GM10266 (cell line): ENCODE data around the gene SH2D7.

ENCODE experiments used
- DNase-seq: peaks from one replicate; pipeline ENCODE4 v3.0.0; 2012; ENCODE audit errors: extremely low spot score
- TF ChIP-seq, protein P1 (sequence below): IDR thresholded peaks from 2 replicates; pipeline ENCODE4 v1.5.1; 2012; ENCODE audit warnings: mild to moderate bottlenecking, low read depth; ENCODE audit not compliant: control insufficient read depth, insufficient read depth; ENCODE audit errors: missing control alignments

Gene SH2D7

DNA sequence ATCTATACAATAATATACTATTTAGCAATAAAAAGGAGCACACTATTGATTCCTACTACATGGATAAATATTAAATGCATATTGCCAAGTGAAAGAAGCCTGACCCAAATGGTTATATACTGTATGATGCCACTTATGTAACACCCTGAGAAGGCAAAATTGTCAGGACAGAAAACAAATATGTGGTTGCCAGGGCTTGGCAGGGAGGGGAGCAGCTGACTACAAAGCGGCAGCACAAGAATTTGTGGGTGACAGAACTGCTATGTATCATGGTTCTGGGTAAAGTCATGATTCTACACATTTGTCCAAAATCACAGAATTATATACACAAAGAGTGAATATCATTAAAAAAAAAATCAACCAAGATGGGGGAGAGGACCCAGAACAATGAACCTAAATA is 37.4 kb upstream of the SH2D7 start:
- TF ChIP-seq, protein P1, sequence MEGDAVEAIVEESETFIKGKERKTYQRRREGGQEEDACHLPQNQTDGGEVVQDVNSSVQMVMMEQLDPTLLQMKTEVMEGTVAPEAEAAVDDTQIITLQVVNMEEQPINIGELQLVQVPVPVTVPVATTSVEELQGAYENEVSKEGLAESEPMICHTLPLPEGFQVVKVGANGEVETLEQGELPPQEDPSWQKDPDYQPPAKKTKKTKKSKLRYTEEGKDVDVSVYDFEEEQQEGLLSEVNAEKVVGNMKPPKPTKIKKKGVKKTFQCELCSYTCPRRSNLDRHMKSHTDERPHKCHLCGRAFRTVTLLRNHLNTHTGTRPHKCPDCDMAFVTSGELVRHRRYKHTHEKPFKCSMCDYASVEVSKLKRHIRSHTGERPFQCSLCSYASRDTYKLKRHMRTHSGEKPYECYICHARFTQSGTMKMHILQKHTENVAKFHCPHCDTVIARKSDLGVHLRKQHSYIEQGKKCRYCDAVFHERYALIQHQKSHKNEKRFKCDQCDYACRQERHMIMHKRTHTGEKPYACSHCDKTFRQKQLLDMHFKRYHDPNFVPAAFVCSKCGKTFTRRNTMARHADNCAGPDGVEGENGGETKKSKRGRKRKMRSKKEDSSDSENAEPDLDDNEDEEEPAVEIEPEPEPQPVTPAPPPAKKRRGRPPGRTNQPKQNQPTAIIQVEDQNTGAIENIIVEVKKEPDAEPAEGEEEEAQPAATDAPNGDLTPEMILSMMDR, result no peak
- DNase-seq, result no peak

DNA sequence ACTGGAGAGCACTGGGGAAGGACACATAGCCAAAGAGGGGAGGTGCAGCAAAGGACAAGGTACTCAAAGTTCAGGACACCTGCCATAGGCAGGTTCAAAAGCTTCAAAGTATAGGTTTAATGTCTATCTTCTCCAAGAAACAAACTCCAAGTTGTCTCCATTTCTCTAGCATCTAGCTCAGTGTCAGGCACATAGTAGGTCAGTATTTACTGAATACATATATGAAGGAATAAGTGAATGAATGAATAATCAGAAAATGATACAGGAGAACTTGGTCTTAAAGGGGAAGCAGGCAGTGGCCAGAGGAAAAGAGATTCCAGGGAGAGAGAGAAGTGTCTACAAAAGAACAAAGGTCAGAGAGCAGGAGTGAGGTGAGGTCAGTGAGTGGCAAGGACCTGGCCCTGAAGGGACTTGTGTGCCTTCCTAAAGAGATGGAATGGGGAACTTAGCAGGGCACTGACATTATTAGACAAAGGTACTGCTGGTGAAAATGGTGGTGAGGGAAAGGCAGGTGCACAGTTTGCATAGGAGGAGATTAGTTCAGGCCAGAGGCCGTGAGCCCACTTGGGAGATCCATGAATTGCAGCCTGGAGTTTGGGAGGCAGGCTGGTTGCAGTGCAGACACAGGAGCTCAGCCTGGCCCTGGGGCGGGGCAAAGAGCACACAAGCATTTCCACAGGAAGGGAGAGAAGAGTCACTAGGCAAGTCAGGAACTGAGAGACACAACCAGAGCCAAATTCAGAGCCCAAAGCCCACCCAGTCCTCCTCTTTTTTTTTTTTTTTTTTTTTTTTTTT is 36.2 kb upstream of the SH2D7 start:
- DNase-seq, result no peak
- TF ChIP-seq, protein P1, result no peak

DNA sequence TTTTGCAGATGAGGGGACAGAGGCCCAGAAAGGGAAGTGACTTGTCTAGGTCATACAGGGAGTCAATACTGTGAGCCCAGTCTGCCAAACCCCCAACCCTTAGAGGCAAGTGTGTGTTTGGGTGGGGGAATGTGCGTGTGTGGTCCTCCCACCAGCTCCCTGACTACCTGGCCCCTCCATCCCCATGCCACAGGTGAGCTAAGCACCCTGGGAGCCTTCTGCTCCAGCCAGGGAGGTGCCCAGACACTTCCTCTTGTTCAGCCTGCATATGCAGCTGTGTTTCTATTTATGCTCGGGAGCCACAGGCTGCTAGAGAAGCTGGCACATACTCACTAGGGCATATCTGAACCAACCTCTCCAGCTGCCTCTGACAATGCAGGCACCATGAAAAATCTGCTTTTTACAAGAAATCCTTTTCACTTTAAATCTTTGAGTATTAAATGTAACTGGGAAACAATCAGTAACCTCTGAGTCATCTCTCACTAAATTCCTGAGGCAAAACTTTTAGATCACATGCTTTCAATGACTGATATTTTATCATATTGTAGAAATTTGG is 35.6 kb upstream of the SH2D7 start:
- DNase-seq, result no peak
- TF ChIP-seq, protein P1, result no peak

DNA sequence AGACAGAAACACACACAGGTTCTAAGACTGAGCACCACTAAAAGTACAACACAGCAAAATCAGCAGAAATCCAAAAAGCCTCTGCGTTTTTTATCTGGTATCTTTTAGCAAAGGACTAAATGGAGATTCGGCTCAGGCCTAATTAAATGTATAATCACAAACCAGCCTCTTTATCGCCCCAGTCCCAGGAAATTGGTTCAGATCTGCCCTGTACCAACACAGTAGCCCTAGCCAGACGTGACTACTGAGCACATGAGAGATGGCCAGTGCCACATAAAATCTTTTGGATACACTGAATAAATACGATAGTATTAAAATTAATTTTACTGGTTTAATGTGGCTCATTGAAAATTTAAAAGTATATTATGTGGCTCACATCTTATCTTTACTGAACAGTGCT is 34.6 kb upstream of the SH2D7 start:
- TF ChIP-seq, protein P1, result no peak
- DNase-seq, result no peak

DNA sequence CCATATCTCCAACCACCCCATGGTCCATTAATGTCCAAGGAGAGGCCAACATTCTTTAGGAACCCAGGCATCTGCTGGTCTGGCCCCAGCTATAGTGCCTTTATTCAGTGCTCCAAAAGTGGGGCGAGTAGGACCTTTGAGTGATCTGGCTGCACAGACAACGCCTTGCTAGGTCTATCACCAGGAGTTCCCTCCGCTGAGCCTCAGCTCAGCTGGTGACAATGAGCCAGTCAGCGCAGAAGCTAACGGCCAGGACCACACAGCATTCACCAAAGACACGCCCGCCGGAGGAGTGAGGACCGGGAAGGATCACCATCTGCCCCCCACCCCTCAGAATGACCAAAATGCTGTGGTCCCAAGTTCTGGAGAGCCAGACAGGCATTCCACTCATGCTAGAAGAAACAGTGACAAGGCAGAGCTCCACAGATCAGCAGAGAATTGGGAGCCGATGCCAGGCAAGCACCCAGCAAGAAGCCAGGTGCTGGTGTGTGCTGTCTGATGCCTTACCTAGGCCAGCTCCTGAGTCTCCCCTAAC is 33.9 kb upstream of the SH2D7 start:
- DNase-seq, result no peak
- TF ChIP-seq, protein P1, result no peak

DNA sequence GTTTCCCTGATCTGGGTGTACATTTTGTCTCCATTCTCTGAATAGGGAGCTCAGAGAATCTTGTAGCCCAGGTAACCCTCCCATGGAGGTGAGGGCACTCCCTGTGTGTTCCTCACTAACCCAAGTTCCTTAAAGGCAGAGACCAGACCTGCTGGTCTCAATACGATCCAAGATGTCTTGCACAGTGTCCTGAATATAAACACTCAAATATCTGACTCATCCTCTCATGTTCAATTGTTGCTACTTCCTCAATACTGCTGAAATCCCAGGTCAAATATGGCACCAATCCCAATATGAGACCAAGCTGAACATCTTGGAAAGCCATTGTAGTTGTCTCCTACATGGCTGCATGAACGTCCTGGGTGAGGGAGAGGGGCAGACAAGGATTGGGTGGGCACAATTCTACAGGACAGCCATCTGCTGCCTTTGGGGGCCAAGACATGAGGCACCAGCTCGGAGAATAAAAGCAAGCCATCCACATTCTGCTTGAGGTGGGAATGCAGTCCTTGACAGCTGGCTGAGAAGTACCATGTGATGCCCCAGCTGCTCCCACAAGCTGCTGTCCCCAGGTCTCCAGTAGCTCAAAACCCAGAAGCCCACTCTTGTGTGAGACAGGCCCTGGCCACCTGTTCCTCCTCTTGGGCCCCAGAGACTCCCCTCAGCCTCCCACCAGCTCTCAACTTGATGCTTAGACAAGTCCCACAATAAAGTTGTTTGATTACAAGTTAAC is 33.1 kb upstream of the SH2D7 start:
- no peak for DNase-seq

More for the DNA sequence above, 33.1 kb upstream of the SH2D7 start:
- TF ChIP-seq, protein P1, result no peak
